HepG2 (cell line): ENCODE results near the gene DLAT. TPM values are rescaled to one million over a fixed set of nuclear protein-coding genes. Genes with fewer than 3 reads are reported as not detected.

Experiments used
- ATAC-seq: fragments of 200-7000 bp; cut with Tn5 transposase; 3 replicates; pipeline ENCODE4 v1.9.1; 2020; ENCODE audit warnings: mild to moderate bottlenecking, moderate library complexity
- BruUV-seq: library from RNA; stranded (reverse); fragments of 400-500 nt; replicated peaks from 2 replicates; lab custom pipeline; 2021; lab: Mats Ljungman, UMichigan
- CTCF ChIA-PET: fragments of 300-600 bp; formaldehyde crosslinking; extraction: SDS; loops from one replicate; lab custom pipeline; 2021; ENCODE audit warnings: low total read pairs, inconsistent platforms, low intra/inter-chr PET ratio; lab: Yijun Ruan, JAX
- POLR2A ChIA-PET: fragments of 350-600 bp; sonication (Branson Sonifier 250); formaldehyde crosslinking; loops from one replicate; lab custom pipeline; 2020; ENCODE audit warnings: antibody characterized with exemption, inconsistent platforms; lab: Yijun Ruan, JAX
- DNase-seq: peaks from one replicate; pipeline ENCODE4 v3.0.0-alpha.2; 2015; ENCODE audit warnings: low spot score
- FAIRE-seq: peaks from 3 replicates; lab custom pipeline; 2011; peaks lifted over from hg19 to GRCh38; lab: Jason Lieb, UNC
- H2AFZ ChIP-seq: one replicate; pipeline ENCODE4 v1.6.1; 2011; ENCODE audit warnings: low read length, inconsistent platforms
- H3K27ac ChIP-seq: fragments of 300-600 bp; 3 replicates; pipeline ENCODE4 v1.8.0; 2011; ENCODE audit warnings: mixed run types, mild to moderate bottlenecking, mixed read lengths, low read length, inconsistent platforms; ENCODE audit not compliant: insufficient read depth; ENCODE audit errors: extremely low read length
- H3K27me3 ChIP-seq, 2 experiments: fragments of 200-600 bp in 1 of 2; 2 replicates in 1 of 2; 3 replicates in 1 of 2; pipeline versions ENCODE4 v1.6.0 to v1.8.0; 2011; ENCODE audit warnings: low read length in 2 of 2, mild to moderate bottlenecking in 2 of 2, moderate library complexity in 2 of 2, inconsistent platforms in 1 of 2; ENCODE audit not compliant: insufficient read depth in 2 of 2, control insufficient read depth in 1 of 2
- H3K36me3 ChIP-seq, 2 experiments: fragments of 200-600 bp in 1 of 2; replicated peaks in 1 of 2; 2 replicates in 1 of 2; 3 replicates in 1 of 2; pipeline versions ENCODE4 v1.5.1 to v1.8.0; 2011; ENCODE audit warnings: low read length in 2 of 2, inconsistent platforms in 1 of 2; ENCODE audit not compliant: insufficient read depth in 2 of 2, control insufficient read depth in 1 of 2
- H3K4me1 ChIP-seq: 2 replicates; pipeline ENCODE4 v1.5.1; 2012; ENCODE audit warnings: low read length, inconsistent platforms; ENCODE audit not compliant: insufficient read depth
- H3K4me2 ChIP-seq: 2 replicates; pipeline ENCODE4 v1.6.0; 2011; ENCODE audit warnings: low read depth, low read length, inconsistent platforms
- H3K4me3 ChIP-seq, 3 experiments: fragments of 200-600 bp in 1 of 3; sonication (generic), shearing (Covaris generic) in 1 of 3; replicated peaks in 1 of 3; 2 replicates each; pipeline ENCODE4 v1.5.1; 2011 to 2016; ENCODE audit warnings: low read length in 3 of 3, inconsistent platforms in 2 of 3, low read depth in 2 of 3, mild to moderate bottlenecking in 2 of 3, control low read depth in 1 of 3, mixed read lengths in 1 of 3; ENCODE audit not compliant: insufficient read depth in 1 of 3
- H3K79me2 ChIP-seq: one replicate; pipeline ENCODE4 v1.6.1; 2011; ENCODE audit warnings: low read length, inconsistent platforms; ENCODE audit not compliant: insufficient read depth
- H3K9ac ChIP-seq: 2 replicates; pipeline ENCODE4 v1.6.0; 2011; ENCODE audit warnings: mild to moderate bottlenecking, low read depth, low read length, inconsistent platforms; ENCODE audit not compliant: insufficient read depth
- H3K9me3 ChIP-seq: 2 replicates; pipeline ENCODE4 v1.5.1; 2012; ENCODE audit warnings: mild to moderate bottlenecking, low read length
- H4K20me1 ChIP-seq: 2 replicates; pipeline ENCODE4 v1.6.0; 2011; ENCODE audit warnings: inconsistent platforms, mild to moderate bottlenecking, low read length, moderate library complexity; ENCODE audit not compliant: insufficient read depth
- BCLAF1 ChIP-seq: fragments of 450-650 bp; IDR thresholded peaks from 2 replicates; pipeline ENCODE4 v1.6.1; 2017; ENCODE audit warnings: mild to moderate bottlenecking
- BORCS8-MEF2B ChIP-seq: sonication (generic); formaldehyde crosslinking; IDR thresholded peaks from 2 replicates; pipeline ENCODE4 v1.8.0; 2022; ENCODE audit warnings: mild to moderate bottlenecking, missing genetic modification reagents
- NBN ChIP-seq: fragments of 450-650 bp; conservative IDR thresholded peaks from 2 replicates; pipeline ENCODE4 v1.6.1; 2017
- TEAD2 ChIP-seq: sonication (generic); formaldehyde crosslinking; IDR thresholded peaks from 2 replicates; pipeline ENCODE4 v1.9.0; 2021; ENCODE audit warnings: missing genetic modification reagents
- ZFAT ChIP-seq: sonication (generic); formaldehyde crosslinking; conservative IDR thresholded peaks from 2 replicates; pipeline ENCODE4 v1.8.1; 2023; ENCODE audit warnings: missing genetic modification reagents, inconsistent platforms
- ZKSCAN1 ChIP-seq: fragments of 150-350 bp; IDR thresholded peaks from 2 replicates; pipeline ENCODE4 v1.6.1; 2014; ENCODE audit warnings: low read length
- ZNF230 ChIP-seq: sonication (generic); formaldehyde crosslinking; IDR thresholded peaks from 2 replicates; pipeline ENCODE4 v1.4.0; 2020; ENCODE audit warnings: mild to moderate bottlenecking, missing genetic modification reagents
- ZNF329 ChIP-seq: sonication (generic); formaldehyde crosslinking; IDR thresholded peaks from 2 replicates; pipeline ENCODE4 v1.9.0; 2021; ENCODE audit warnings: low read depth, mild to moderate bottlenecking, missing genetic modification reagents
- ZNF33A ChIP-seq: sonication (generic); formaldehyde crosslinking; IDR thresholded peaks from 2 replicates; pipeline ENCODE4 v1.5.1; 2020; ENCODE audit warnings: missing genetic modification reagents, mild to moderate bottlenecking, moderate library complexity, borderline replicate concordance
- ZNF546 ChIP-seq: sonication (generic); formaldehyde crosslinking; conservative IDR thresholded peaks from 2 replicates; pipeline ENCODE4 v1.8.1; 2023; ENCODE audit warnings: mild to moderate bottlenecking, missing genetic modification reagents
- ZNF749 ChIP-seq: sonication (generic); formaldehyde crosslinking; IDR thresholded peaks from 2 replicates; pipeline ENCODE4 v1.8.0; 2022; ENCODE audit warnings: mild to moderate bottlenecking, missing genetic modification reagents, moderate library complexity, borderline replicate concordance
- ZNF781 ChIP-seq: sonication (generic); formaldehyde crosslinking; IDR thresholded peaks from 2 replicates; pipeline ENCODE4 v1.5.1; 2020; ENCODE audit warnings: borderline replicate concordance, mild to moderate bottlenecking, missing genetic modification reagents; ENCODE audit errors: not compliant biosample characterization
- WGBS: methylation state at CpG from one replicate; pipeline ENCODE4 v1.1.6; 2017; ENCODE audit warnings: low lambda C conversion rate; 5-methylcytosine and 5-hydroxymethylcytosine counted together
- in situ Hi-C: cut with HindIII; loops from 2 replicates; pipeline ENCODE4 v1.10.0; 2017; ENCODE audit warnings: low pct_unique_long_range_greater_than_20kb; ENCODE audit not compliant: extremely low pct_ligation_motif_present
- intact Hi-C: fragments of 100-400 bp; cut with micrococcal nuclease; formaldehyde crosslinking; loops from one replicate; pipeline ENCODE4 v1.10.0; 2022; ENCODE audit not compliant: unreplicated experiment
- polyA plus RNA-seq, 8 experiments: library from polyadenylated mRNA; depleted of rRNA in 3 of 8; stranded (reverse) in 7 of 8; unstranded in 1 of 8; fragments of >200 nt; fragmentation: Illumina TruSeq in 4 of 8; extraction: Trizol in 4 of 8; gene quantifications; 2 replicates each; pipeline versions ENCODE4 v1.2.1 to v1.2.3, GENCODE V29; 2011 to 2016; ENCODE audit warnings: low read depth in 4 of 8, missing spikeins in 1 of 8, mixed read lengths in 1 of 8; ENCODE audit not compliant: insufficient read depth in 1 of 8
- total RNA-seq, 5 experiments: library from RNA; depleted of rRNA; stranded (reverse); fragments of >200 nt; fragmentation: Illumina TruSeq; extraction: Trizol; gene quantifications; 2 replicates each; pipeline ENCODE4 v1.2.3, GENCODE V29; 2016; ENCODE audit warnings: low read depth in 1 of 5
- TF ChIP-seq, protein P1 (sequence below): sonication (generic); formaldehyde crosslinking; IDR thresholded peaks from one replicate; pipeline ENCODE4 v1.5.1; 2020; ENCODE audit warnings: mild to moderate bottlenecking, missing genetic modification reagents; ENCODE audit errors: not compliant biosample characterization

Gene DLAT
- total and polyA plus RNA-seq, 2 of the 13 experiments (the other 11 are each of a cell fraction or from before 2014, with no cell fraction given) = 26.4 to 62.2 TPM

DNA sequence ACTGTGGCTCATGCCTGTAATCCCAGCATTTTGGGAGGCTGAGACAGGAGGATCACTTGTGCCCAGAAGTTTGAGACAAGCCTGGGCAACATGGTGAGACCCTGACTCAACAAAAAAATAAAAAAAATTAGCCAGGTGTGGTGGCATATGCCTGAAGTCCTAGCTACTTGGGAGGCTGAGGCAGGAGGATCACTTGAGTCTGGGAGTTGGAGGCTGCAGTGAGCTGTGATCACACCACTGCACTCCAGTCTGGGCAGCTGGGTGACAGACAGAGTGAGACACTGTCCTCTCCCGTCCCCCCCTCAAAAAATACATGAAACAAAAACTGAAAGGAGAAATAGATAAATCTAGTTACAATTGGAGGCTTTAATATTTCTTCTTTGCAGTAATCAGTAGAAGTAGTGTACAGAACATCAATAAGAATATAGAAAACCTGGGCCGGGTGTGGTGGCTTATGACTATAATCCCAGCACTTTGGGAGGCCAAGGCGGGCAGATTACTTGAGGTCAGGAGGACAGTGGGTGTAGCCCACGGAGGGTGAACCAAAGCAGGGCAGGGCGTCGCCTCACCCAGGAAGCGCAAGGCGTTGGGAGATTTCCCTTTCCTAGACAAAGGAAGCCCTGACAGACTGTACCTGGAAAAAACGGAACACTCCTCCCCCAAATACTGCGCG is 19.6 kb upstream of the DLAT start:
- peak overlapping the region in 1 of 3 experiments; percentile 46; a peak in 2 of 6 replicates for H3K4me3 ChIP-seq
- H3K27me3 ChIP-seq = no peaks in the 10 kb centered on the region
- H3K79me2 ChIP-seq = no peaks in the 10 kb centered on the region
- ChIA-PET CTCF (no interaction called here), POLR2A (interaction anchor here (0.8 to 2.7 kb wide), 15 partner anchors 11 to 135 kb away, joined by 3 to 24 read pairs (median 6); partner anchors contain the start of genes ALG9, C11orf52, DIXDC1 and DLAT)
- DNase-seq = no peak
- peak overlapping the region; percentile 59 for H3K27ac ChIP-seq
- intact Hi-C loops (no loop called here), in situ Hi-C loops (no loop called here)
- WGBS = 47% methylated on average over 9 of the region's 11 CpGs
- no peak for ATAC-seq
- H3K36me3 ChIP-seq = peaks cover 1 to 8% of the 10 kb centered on the region in 2 experiments; a peak in 3 of 5 replicates
- H3K4me2 ChIP-seq = peak overlapping the region; percentile 74
- no peaks in the 10 kb centered on the region for H3K9me3 ChIP-seq
- H3K9ac ChIP-seq = 0 out of 2 replicates have a peak overlapping the region, but pooled peaks have one; percentile 26
- peaks cover 20% of the 10 kb centered on the region for H3K4me1 ChIP-seq
- no peaks in the 10 kb centered on the region for H4K20me1 ChIP-seq
- no peak for FAIRE-seq
- no peak overlapping the region for H2AFZ ChIP-seq
- BruUV-seq = no TSS peak
- TF ChIP-seq ZNF546 (CRISPR knock-in tag) = 0 out of 2 replicates have a peak, but pooled peaks have one; percentile 44
- TF ChIP-seq ZKSCAN1 = no peak
- no peak for TF ChIP-seq ZNF749
- no peak for TF ChIP-seq BORCS8-MEF2B
- no peak for TF ChIP-seq ZNF329 (CRISPR knock-in tag)
- TF ChIP-seq NBN = no peak
- no peak for TF ChIP-seq ZNF781
- 0 out of 2 replicates have a peak, but pooled peaks have one; percentile 33 for TF ChIP-seq ZNF33A (CRISPR knock-in tag)
- no peak for TF ChIP-seq ZFAT (CRISPR knock-in tag)
- TF ChIP-seq BCLAF1 = no peak
- TF ChIP-seq, protein P1, sequence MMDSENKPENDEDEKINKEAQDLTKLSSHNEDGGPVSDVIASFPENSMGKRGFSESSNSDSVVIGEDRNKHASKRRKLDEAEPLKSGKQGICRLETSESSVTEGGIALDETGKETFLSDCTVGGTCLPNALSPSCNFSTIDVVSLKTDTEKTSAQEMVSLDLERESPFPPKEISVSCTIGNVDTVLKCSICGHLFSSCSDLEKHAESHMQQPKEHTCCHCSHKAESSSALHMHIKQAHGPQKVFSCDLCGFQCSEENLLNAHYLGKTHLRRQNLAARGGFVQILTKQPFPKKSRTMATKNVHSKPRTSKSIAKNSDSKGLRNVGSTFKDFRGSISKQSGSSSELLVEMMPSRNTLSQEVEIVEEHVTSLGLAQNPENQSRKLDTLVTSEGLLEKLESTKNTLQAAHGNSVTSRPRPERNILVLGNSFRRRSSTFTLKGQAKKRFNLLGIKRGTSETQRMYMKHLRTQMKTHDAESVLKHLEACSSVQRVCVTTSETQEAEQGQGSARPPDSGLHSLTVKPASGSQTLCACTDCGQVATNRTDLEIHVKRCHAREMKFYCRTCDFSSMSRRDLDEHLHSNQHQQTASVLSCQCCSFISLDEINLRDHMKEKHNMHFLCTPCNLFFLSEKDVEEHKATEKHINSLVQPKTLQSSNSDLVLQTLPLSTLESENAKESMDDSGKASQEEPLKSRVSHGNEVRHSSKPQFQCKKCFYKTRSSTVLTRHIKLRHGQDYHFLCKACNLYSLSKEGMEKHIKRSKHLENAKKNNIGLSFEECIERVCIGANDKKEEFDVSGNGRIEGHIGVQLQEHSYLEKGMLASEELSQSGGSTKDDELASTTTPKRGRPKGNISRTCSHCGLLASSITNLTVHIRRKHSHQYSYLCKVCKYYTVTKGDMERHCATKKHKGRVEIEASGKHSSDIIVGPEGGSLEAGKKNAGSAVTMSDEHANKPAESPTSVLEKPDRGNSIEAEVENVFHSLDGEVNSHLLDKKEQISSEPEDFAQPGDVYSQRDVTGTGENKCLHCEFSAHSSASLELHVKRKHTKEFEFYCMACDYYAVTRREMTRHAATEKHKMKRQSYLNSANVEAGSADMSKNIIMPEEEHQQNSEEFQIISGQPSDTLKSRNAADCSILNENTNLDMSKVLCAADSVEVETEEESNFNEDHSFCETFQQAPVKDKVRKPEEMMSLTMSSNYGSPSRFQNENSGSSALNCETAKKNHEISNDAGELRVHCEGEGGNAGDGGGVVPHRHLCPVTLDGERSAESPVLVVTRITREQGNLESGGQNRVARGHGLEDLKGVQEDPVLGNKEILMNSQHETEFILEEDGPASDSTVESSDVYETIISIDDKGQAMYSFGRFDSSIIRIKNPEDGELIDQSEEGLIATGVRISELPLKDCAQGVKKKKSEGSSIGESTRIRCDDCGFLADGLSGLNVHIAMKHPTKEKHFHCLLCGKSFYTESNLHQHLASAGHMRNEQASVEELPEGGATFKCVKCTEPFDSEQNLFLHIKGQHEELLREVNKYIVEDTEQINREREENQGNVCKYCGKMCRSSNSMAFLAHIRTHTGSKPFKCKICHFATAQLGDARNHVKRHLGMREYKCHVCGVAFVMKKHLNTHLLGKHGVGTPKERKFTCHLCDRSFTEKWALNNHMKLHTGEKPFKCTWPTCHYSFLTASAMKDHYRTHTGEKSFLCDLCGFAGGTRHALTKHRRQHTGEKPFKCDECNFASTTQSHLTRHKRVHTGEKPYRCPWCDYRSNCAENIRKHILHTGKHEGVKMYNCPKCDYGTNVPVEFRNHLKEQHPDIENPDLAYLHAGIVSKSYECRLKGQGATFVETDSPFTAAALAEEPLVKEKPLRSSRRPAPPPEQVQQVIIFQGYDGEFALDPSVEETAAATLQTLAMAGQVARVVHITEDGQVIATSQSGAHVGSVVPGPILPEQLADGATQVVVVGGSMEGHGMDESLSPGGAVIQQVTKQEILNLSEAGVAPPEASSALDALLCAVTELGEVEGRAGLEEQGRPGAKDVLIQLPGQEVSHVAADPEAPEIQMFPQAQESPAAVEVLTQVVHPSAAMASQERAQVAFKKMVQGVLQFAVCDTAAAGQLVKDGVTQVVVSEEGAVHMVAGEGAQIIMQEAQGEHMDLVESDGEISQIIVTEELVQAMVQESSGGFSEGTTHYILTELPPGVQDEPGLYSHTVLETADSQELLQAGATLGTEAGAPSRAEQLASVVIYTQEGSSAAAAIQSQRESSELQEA = peak; percentile 64
- no peak for TF ChIP-seq ZNF230
- TF ChIP-seq TEAD2 (CRISPR knock-in tag) = no peak
